Astrocyte of the spinal cord (primary cell): ENCODE measurements around the gene GALNTL6.
A peak's percentile ranks its signal among the peaks of the same experiment; 100 is the strongest.

Experiments
- DNase-seq: peaks from one replicate; pipeline ENCODE4 v3.0.0; 2011; ENCODE audit warnings: low read depth, low spot score
- H3K4me3 ChIP-seq: 2 replicates; pipeline ENCODE4 v1.5.1; 2011; ENCODE audit warnings: low read depth, mild to moderate bottlenecking, low read length, moderate library complexity
- CTCF ChIP-seq: IDR thresholded peaks from 2 replicates; pipeline ENCODE4 v1.5.1; 2012; ENCODE audit warnings: low read depth, mild to moderate bottlenecking, low read length, inconsistent platforms
- in situ Hi-C: cut with HindIII; loops from 2 replicates; pipeline ENCODE4 v1.10.0; 2017; ENCODE audit warnings: low sequenced_read_pairs

Gene GALNTL6

DNA sequence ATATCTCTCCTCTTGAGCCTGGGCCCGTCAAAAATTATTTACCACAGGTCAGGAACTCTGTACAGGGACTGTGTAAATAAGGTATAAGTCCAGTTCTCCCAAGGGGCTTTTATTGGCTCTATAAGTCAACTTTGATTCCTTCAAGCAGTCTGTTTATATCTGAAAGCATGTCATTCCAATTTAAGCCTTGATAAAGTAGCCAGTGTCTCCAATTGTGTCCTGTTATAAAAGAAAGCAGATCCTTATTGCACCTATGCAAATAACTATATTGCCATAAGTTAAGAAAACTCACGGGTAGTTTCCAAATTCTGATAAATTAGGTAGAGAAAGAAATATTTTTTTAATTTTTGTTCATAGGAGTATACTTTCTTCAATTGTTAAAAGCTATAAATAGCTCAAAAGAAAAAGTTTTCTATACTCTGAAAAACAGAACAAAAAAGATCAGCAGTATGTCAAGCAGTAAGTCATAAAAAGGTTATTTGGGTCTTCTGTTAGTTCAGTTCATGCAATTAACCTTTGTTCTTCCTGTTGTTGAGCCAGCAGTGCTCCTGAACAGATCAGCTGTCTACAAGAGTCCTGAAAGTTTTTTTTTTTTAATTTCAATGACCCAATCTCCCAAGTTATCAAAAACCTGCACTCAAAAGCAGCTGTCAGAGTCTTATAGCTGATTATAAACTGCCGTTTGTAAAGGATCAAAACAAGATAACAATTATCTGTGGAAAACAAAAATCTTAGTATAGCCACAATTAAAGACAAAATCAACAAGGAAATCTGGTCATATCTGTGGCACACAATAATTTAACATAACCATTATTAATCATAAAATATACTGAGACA is 1177.0 kb downstream of the GALNTL6 start:
- no peak overlapping the region for H3K4me3 ChIP-seq
- DNase-seq: no peak
- TF ChIP-seq CTCF: no peak
- in situ Hi-C loops: no loop called here

DNA sequence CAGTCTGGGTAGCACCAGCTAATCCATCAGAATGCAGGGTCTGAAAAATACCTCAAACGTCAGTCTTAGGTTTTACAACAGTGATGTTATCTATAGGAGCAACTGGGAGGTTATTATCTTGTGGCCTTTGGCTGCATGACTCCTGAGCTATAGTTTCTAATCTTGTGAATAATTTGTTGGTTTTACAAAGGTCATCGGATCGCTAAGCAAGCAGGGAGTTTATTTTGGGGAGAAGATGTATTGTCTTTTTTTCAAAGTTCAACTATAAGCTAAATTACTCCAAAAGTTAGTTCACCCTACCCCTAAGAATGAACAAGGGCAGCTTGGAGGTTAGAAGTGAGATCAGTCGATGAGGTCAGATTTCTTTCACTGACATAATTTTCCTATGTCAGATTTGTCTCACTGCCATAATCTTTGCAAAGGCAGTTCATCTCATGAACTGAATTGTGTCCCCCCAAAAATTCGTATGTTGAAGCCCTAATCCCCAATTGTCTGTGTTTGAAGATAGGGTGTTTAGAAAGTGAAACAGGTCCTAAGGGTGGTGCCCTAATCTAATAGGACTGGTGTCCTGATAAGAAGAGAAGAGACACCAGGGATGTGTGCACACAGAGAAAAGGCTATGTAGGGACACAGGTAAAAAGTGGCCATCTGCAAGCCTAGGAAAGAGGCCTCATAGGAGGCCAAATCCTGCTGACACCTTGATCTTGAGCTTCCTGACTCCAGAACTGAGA is 1179.6 kb downstream of the GALNTL6 start:
- TF ChIP-seq CTCF: no peak
- no peak overlapping the region for H3K4me3 ChIP-seq
- in situ Hi-C loops: no loop called here
- no peak for DNase-seq

GRCh38 chr4:172995161-172995560 is 1182.0 kb downstream of the GALNTL6 start:
- no peak overlapping the region for H3K4me3 ChIP-seq
- peak; percentile 64 for DNase-seq
- in situ Hi-C loops: no loop called here
- no peak for TF ChIP-seq CTCF

DNA sequence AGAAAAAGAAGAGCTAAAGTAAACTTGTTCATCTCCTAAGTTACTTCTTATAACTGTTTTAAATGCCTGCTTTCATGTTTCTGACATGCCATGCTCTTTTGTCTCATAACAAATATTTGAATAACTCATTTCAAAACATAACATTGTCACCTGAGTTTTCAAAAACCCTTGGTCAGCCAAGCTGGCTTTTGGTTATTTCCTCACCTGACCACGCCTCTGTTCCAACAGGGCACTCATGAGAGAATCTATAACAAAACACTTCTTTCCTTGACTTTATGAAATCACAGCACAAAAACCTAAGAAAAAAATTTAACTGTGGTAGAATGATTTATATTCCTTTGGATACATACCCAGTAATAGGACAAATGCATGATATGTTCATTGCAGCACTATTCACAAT is 1182.5 kb downstream of the GALNTL6 start:
- no peak overlapping the region for H3K4me3 ChIP-seq
- no peak for DNase-seq
- in situ Hi-C loops: no loop called here
- no peak for TF ChIP-seq CTCF

GRCh38 chr4:172996571-172997216 is 1183.5 kb downstream of the GALNTL6 start:
- in situ Hi-C loops: no loop called here
- H3K4me3 ChIP-seq: no peak overlapping the region
- DNase-seq: peak; percentile 86
- TF ChIP-seq CTCF: no peak

- no peak for DNase-seq
- TF ChIP-seq CTCF: no peak
- H3K4me3 ChIP-seq: no peak overlapping the region
- in situ Hi-C loops: no loop called here
Measured at GRCh38 chr4:172997217-172997609, 1184.0 kb downstream of the GALNTL6 start.
